CD14-positive monocyte (primary cell): ENCODE measurements around the gene AHSA1. TPM values are rescaled to one million over a fixed set of nuclear protein-coding genes. Genes with fewer than 3 reads are reported as not detected.

ENCODE experiments used
- DNase-seq, 3 donors: peaks; one replicate each; pipeline ENCODE4 v3.0.0-alpha.2; 2011 to 2022
- H2AFZ ChIP-seq: 2 replicates; pipeline ENCODE4 v1.6.0; 2012; ENCODE audit warnings: mild to moderate bottlenecking, low read depth, low read length, inconsistent platforms; ENCODE audit not compliant: insufficient read depth, poor library complexity, severe bottlenecking
- H3K27ac ChIP-seq, 2 donors: 1 replicate in 1 of 2; 2 replicates in 1 of 2; pipeline ENCODE4 v1.5.1; 2012 to 2013; ENCODE audit warnings: low read length in 2 of 2, control low read depth in 1 of 2, inconsistent platforms in 1 of 2, low read depth in 1 of 2, mild to moderate bottlenecking in 1 of 2
- H3K27me3 ChIP-seq, 2 donors: one replicate each; pipeline versions ENCODE4 v1.6.0 to v1.6.1; 2011 to 2013; ENCODE audit warnings: low read length in 2 of 2; ENCODE audit not compliant: control insufficient read depth in 2 of 2, insufficient read depth in 2 of 2
- H3K36me3 ChIP-seq, 2 donors: replicated peaks in 1 of 2; 1 replicate in 1 of 2; 2 replicates in 1 of 2; pipeline versions ENCODE4 v1.5.1 to v1.6.1; 2012 to 2013; ENCODE audit warnings: low read length in 2 of 2, control low read depth in 1 of 2, inconsistent platforms in 1 of 2, mild to moderate bottlenecking in 1 of 2; ENCODE audit not compliant: insufficient read depth in 2 of 2, control insufficient read depth in 1 of 2
- H3K4me1 ChIP-seq, 2 donors: 1 replicate in 1 of 2; 2 replicates in 1 of 2; pipeline versions ENCODE4 v1.5.1 to v1.6.1; 2012 to 2013; ENCODE audit warnings: low read length in 2 of 2, control low read depth in 1 of 2, inconsistent platforms in 1 of 2, mild to moderate bottlenecking in 1 of 2, moderate library complexity in 1 of 2; ENCODE audit not compliant: insufficient read depth in 2 of 2, control insufficient read depth in 1 of 2
- H3K4me2 ChIP-seq: replicated peaks from 2 replicates; pipeline ENCODE3; 2012; ENCODE audit warnings: low read length, moderate library complexity, mild to moderate bottlenecking; ENCODE audit not compliant: poor library complexity, severe bottlenecking; ENCODE audit errors: extremely low read depth
- H3K4me3 ChIP-seq, 3 experiments: fragments of 200-600 bp in 1 of 3; sonication (generic) in 1 of 3; replicated peaks in 1 of 3; 1 replicate in 2 of 3; 2 replicates in 1 of 3; pipeline ENCODE4 v1.5.1; 2011 to 2013; ENCODE audit warnings: low read length in 3 of 3, mild to moderate bottlenecking in 3 of 3, control low read depth in 2 of 3, low read depth in 2 of 3, inconsistent platforms in 1 of 3, moderate library complexity in 1 of 3
- H3K79me2 ChIP-seq: 2 replicates; pipeline ENCODE4 v1.6.0; 2012; ENCODE audit warnings: mild to moderate bottlenecking, control low read depth, inconsistent platforms, low read length, moderate library complexity; ENCODE audit not compliant: insufficient read depth
- H3K9ac ChIP-seq: 2 replicates; pipeline ENCODE4 v1.6.0; 2017; ENCODE audit warnings: low read length, mild to moderate bottlenecking; ENCODE audit not compliant: insufficient read depth, poor library complexity, severe bottlenecking
- H3K9me3 ChIP-seq, 2 donors: replicated peaks in 1 of 2; 1 replicate in 1 of 2; 2 replicates in 1 of 2; pipeline versions ENCODE4 v1.5.1 to v1.6.1; 2012 to 2013; ENCODE audit warnings: low read length in 2 of 2, control low read depth in 1 of 2; ENCODE audit not compliant: control insufficient read depth in 1 of 2, insufficient read depth in 1 of 2
- H4K20me1 ChIP-seq: 2 replicates; pipeline ENCODE4 v1.6.0; 2012; ENCODE audit warnings: mild to moderate bottlenecking, low read length, control low read depth, moderate library complexity; ENCODE audit not compliant: insufficient read depth
- H3K27ac Mint-ChIP-seq, 7 donors: one replicate each; pipeline ENCODE4 v1.8.0; 2020; ENCODE audit warnings: mild to moderate bottlenecking in 7 of 7, mixed read lengths in 7 of 7, moderate library complexity in 6 of 7, inconsistent platforms in 2 of 7
- H3K27me3 Mint-ChIP-seq, 3 donors: one replicate each; pipeline ENCODE4 v1.8.0; 2021 to 2022; ENCODE audit warnings: low read depth in 3 of 3, mild to moderate bottlenecking in 3 of 3, mixed read lengths in 3 of 3, moderate library complexity in 3 of 3, inconsistent platforms in 1 of 3
- H3K36me3 Mint-ChIP-seq, 2 donors: one replicate each; pipeline ENCODE4 v1.8.0; 2020; ENCODE audit warnings: mixed read lengths in 2 of 2, inconsistent platforms in 1 of 2, mild to moderate bottlenecking in 1 of 2
- H3K4me1 Mint-ChIP-seq: one replicate; pipeline ENCODE4 v1.8.0; 2020; ENCODE audit warnings: mild to moderate bottlenecking, mixed read lengths
- H3K4me3 Mint-ChIP-seq, 2 donors: one replicate each; pipeline ENCODE4 v1.8.0; 2020; ENCODE audit warnings: mild to moderate bottlenecking in 2 of 2, mixed read lengths in 2 of 2, moderate library complexity in 1 of 2
- H3K9me3 Mint-ChIP-seq, 7 donors: one replicate each; pipeline ENCODE4 v1.8.0; 2020 to 2022; ENCODE audit warnings: mixed read lengths in 7 of 7, mild to moderate bottlenecking in 6 of 7, moderate library complexity in 6 of 7, inconsistent platforms in 2 of 7
- WGBS: methylation state at CpG from one replicate; pipeline ENCODE4 v1.1.5; 2013; ENCODE audit warnings: missing lambda C conversion rate; ENCODE audit not compliant: insufficient coverage; 5-methylcytosine and 5-hydroxymethylcytosine counted together
- intact Hi-C, 2 donors: fragments of 100-400 bp; cut with micrococcal nuclease; formaldehyde crosslinking; loops; one replicate each; pipeline versions ENCODE4 v1.15.0 to v1.15.1; 2023
- polyA plus RNA-seq, 3 donors: library from polyadenylated mRNA; depleted of rRNA in 1 of 3; unstranded in 2 of 3; stranded (reverse) in 1 of 3; fragments of 300-500 nt in 2 of 3; fragments of >200 nt in 1 of 3; fragmentation: Illumina TruSeq in 2 of 3; gene quantifications; 1 replicate in 2 of 3; 2 replicates in 1 of 3; pipeline ENCODE4 v1.2.3, GENCODE V29; 2012 to 2021
- TF ChIP-seq, protein P1 (sequence below): fragments of 200-600 bp; IDR thresholded peaks from one replicate; pipeline ENCODE4 v1.8.0; 2022; ENCODE audit warnings: antibody characterized with exemption, mild to moderate bottlenecking

The AHSA1 gene
- polyA plus RNA-seq, 3 donors, result 59.5 to 72.5 (median 71.5) TPM

DNA sequence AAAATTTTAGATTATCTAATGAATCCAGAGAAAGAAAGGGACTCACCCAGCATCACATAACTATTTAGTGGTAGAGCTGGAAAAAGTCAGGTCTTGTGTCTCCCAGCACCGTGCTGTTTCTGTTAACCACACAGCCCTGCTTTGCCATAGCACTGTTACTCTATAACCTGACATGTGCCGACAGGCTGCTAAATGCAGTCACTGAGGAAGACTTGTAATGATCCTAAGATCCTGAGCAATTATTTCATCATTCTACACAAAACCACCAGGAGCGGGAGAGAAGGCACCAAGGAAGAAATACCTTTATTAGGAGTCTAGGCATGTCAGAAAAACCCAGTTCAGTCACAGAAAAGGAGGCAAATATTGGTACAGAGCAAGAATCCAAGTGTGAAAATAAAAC is 31.5 kb upstream of the AHSA1 start:
- peaks cover 0 to 3% (median 0%) of the 10 kb centered on the region in 7 donors for H3K9me3 Mint-ChIP-seq
- intact Hi-C loops, result no loop called here
- H3K27me3 ChIP-seq, result no peaks in the 10 kb centered on the region
- peaks cover 0 to 4% (median 0%) of the 10 kb centered on the region in 3 donors for H3K27me3 Mint-ChIP-seq
- H4K20me1 ChIP-seq, result no peaks in the 10 kb centered on the region
- TF ChIP-seq, protein P1, sequence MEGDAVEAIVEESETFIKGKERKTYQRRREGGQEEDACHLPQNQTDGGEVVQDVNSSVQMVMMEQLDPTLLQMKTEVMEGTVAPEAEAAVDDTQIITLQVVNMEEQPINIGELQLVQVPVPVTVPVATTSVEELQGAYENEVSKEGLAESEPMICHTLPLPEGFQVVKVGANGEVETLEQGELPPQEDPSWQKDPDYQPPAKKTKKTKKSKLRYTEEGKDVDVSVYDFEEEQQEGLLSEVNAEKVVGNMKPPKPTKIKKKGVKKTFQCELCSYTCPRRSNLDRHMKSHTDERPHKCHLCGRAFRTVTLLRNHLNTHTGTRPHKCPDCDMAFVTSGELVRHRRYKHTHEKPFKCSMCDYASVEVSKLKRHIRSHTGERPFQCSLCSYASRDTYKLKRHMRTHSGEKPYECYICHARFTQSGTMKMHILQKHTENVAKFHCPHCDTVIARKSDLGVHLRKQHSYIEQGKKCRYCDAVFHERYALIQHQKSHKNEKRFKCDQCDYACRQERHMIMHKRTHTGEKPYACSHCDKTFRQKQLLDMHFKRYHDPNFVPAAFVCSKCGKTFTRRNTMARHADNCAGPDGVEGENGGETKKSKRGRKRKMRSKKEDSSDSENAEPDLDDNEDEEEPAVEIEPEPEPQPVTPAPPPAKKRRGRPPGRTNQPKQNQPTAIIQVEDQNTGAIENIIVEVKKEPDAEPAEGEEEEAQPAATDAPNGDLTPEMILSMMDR, result no peak
- H3K9me3 ChIP-seq, result no peaks in the 10 kb centered on the region
- no peaks in the 10 kb centered on the region for H3K4me1 Mint-ChIP-seq
- H3K27ac ChIP-seq, result no peak overlapping the region
- no peak overlapping the region for H3K9ac ChIP-seq
- H2AFZ ChIP-seq, result no peak overlapping the region
- DNase-seq, result no peak
- no peak overlapping the region for H3K4me2 ChIP-seq
- H3K36me3 ChIP-seq, result peaks cover 77 to 99% of the 10 kb centered on the region in 2 donors
- peak overlapping the region in 1 of 7 donors; percentile 36 for H3K27ac Mint-ChIP-seq
- no peak overlapping the region for H3K4me3 ChIP-seq
- WGBS, result 100% methylated on average over 1 of the region's 3 CpGs
- no peak overlapping the region for H3K4me3 Mint-ChIP-seq
- peaks cover 88 to 92% of the 10 kb centered on the region in 2 donors for H3K36me3 Mint-ChIP-seq
- H3K79me2 ChIP-seq, result no peaks in the 10 kb centered on the region
- no peaks in the 10 kb centered on the region for H3K4me1 ChIP-seq

DNA sequence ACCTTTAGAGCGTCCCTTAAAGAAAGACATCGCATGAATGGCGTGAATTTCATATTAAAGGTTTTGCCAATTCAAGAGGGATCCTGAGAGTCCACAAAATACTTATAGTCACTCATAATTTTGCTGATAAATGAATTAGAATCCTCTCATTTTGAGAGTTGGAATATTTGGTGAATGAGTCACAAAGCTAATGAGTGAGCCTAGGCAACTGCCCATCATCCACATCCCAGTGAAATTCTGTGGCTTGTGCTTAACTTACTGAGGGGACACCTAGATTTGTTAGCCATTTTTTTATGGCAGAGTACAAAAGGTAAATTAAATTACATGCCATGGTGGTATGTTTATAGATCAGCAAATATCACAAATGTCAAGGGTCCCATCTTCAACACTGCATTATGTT is 21.9 kb upstream of the AHSA1 start:
- Mint-ChIP-seq H3K4me3 (no peak overlapping the region), H3K27me3 (no peaks in the 10 kb centered on the region), H3K9me3 (no peaks in the 10 kb centered on the region), H3K27ac (no peak overlapping the region), H3K4me1 (no peaks in the 10 kb centered on the region), H3K36me3 (peaks cover 67 to 79% of the 10 kb centered on the region in 2 donors)
- Histone ChIP-seq H3K79me2 (no peaks in the 10 kb centered on the region), H2AFZ (no peak overlapping the region), H3K36me3 (peaks cover 57 to 96% of the 10 kb centered on the region in 2 donors), H4K20me1 (no peaks in the 10 kb centered on the region), H3K4me1 (no peaks in the 10 kb centered on the region), H3K9me3 (no peaks in the 10 kb centered on the region), H3K4me2 (no peak overlapping the region), H3K4me3 (no peak overlapping the region), H3K27ac (no peak overlapping the region), H3K9ac (no peak overlapping the region), H3K27me3 (no peaks in the 10 kb centered on the region)
- TF ChIP-seq, protein P1, result no peak
- no CpG with 5 or more reads among the region's 3 CpGs for WGBS
- DNase-seq, result no peak
- intact Hi-C loops, result no loop called here
